ENCODE data around the gene ZBED2. TPM values are rescaled to one million over a fixed set of nuclear protein-coding genes. Genes with fewer than 3 reads are reported as not detected.

ZBED2 gene
- total RNA-seq, 2 donors from 2014 or later, result 0.68 TPM; not detected in 1

DNA sequence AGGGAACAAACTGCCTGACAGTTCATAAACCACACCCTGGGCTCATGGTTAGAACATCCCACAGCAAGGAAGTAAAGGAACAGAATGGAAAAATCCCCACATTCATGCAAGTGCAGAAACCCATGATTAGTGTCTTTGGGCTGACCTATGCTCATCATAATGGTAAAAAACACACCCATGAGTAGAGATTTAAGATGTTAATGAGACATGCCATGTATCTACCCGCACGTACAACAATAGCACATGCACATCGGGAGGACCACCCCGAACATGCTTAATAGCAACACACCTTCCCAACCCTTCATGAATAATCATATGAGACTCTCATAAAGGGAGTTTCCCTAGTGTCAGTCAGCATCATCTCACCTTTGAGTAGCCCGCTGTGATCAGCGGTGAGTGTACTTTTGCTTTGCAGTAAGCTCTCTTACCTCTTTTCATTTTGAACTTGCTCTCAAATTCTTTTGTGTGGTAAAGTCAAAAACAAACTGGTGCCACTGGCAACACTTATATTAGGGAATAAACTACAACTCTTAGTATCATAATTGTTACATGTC is 23.2 kb downstream of the ZBED2 start:
- no peaks in the 10 kb centered on the region for H3K9me3 ChIP-seq
- H3K27ac ChIP-seq, result no peak overlapping the region
- no peaks in the 10 kb centered on the region for H3K36me3 ChIP-seq
- H3K27me3 ChIP-seq (replicated peaks; ENCODE audit: insufficient read depth), result no peaks in the 10 kb centered on the region
- intact Hi-C loops (cut with DNase I), result no loop called here
- no peaks in the 10 kb centered on the region for H3K4me1 ChIP-seq (replicated peaks)
- DNase-seq (ENCODE audit: low spot score), result no peak
- TF ChIP-seq, protein P1, sequence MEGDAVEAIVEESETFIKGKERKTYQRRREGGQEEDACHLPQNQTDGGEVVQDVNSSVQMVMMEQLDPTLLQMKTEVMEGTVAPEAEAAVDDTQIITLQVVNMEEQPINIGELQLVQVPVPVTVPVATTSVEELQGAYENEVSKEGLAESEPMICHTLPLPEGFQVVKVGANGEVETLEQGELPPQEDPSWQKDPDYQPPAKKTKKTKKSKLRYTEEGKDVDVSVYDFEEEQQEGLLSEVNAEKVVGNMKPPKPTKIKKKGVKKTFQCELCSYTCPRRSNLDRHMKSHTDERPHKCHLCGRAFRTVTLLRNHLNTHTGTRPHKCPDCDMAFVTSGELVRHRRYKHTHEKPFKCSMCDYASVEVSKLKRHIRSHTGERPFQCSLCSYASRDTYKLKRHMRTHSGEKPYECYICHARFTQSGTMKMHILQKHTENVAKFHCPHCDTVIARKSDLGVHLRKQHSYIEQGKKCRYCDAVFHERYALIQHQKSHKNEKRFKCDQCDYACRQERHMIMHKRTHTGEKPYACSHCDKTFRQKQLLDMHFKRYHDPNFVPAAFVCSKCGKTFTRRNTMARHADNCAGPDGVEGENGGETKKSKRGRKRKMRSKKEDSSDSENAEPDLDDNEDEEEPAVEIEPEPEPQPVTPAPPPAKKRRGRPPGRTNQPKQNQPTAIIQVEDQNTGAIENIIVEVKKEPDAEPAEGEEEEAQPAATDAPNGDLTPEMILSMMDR (IDR thresholded peaks at IDR 0.05), result no peak
- no peak overlapping the region for H3K4me3 ChIP-seq
- WGBS, result 94% methylated on average over 6 of the region's 6 CpGs

DNA sequence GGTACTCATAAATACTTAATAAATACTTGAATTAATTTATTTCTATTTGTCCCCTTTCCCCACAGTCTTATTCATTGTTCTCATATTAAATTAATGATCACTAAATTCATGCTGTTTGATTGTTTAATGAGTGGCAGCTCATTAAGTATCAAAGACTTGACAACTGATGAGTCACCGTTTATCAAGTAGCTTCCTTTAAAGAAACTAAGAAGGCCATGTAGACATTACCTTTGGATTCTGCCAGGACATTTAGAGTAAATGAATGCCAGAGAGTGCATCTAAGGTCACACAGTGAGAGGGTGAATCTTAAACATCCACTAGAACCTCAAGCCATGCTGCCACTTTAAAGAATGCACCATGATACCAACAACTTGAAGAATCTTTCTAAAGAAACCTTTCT is 23.9 kb downstream of the ZBED2 start:
- no peaks in the 10 kb centered on the region for H3K27me3 ChIP-seq (replicated peaks; ENCODE audit: insufficient read depth)
- WGBS, result 76% methylated on average over 1 of the region's 1 CpG
- no peaks in the 10 kb centered on the region for H3K4me1 ChIP-seq (replicated peaks)
- no peaks in the 10 kb centered on the region for H3K36me3 ChIP-seq
- H3K27ac ChIP-seq, result no peak overlapping the region
- TF ChIP-seq POLR2AphosphoS5 (IDR thresholded peaks at IDR 0.05) (no peak), POLR2A (IDR thresholded peaks at IDR 0.05) (no peak)
- TF ChIP-seq, protein P1 (IDR thresholded peaks at IDR 0.05), result no peak
- H3K4me3 ChIP-seq, result no peak overlapping the region
- intact Hi-C loops (cut with DNase I), result no loop called here
- no peaks in the 10 kb centered on the region for H3K9me3 ChIP-seq
- no peak for DNase-seq (ENCODE audit: low spot score)

DNA sequence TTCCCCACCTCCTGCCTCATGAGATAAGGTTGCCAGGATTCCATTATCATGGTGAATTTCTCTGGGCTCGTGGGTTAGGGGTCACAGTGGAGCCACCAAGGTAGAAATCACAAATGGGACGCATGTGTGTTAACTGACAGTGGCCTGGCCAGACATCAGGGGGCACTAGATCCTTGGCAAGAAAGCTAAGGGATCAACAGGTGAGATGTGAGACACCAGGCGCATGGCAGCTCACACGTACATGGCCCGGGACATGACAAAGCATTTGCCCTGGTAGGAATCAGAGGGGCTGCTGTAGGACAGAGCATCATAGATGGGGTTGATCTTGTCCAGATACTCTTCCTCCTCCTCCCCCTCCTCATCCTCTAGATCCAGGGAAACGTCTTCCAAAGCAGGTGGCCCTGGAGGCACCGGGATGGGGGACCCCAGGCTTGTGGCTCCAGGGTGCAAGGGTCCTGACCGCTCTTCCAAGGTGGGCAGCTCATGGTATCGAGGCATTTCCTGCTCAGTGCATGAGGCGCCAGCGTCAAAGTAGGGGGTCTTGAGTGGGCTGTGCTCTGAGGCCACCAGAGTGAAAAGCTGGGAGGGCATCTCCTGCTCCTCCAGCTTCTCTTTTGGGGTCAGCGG is 24.6 kb downstream of the ZBED2 start:
- no peaks in the 10 kb centered on the region for H3K27me3 ChIP-seq (replicated peaks; ENCODE audit: insufficient read depth)

DNA sequence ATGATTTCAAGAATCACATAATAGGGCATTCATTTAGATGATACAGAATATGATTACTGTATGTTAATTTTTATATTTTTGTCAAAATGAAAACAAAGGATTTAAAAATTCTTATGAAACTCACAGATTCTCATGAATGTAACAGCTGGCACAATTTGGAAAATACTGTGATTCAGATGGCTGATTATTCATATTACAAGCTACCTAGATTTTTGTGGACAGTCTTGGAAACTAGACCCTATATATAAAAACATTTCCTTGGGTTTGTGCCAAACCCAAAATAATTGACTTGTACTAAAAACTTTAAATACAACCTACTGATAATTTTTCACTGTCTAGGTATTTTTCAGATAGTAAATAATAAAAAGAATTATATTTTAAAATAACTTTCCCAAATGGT is 26.2 kb downstream of the ZBED2 start:
- intact Hi-C loops (cut with DNase I), result no loop called here
- H3K4me1 ChIP-seq (replicated peaks), result no peaks in the 10 kb centered on the region
- no peaks in the 10 kb centered on the region for H3K27me3 ChIP-seq (replicated peaks; ENCODE audit: insufficient read depth)
- H3K27ac ChIP-seq, result no peak overlapping the region
- no peak overlapping the region for H3K4me3 ChIP-seq
- TF ChIP-seq, protein P1 (IDR thresholded peaks at IDR 0.05), result no peak
- TF ChIP-seq POLR2A (IDR thresholded peaks at IDR 0.05) (no peak), POLR2AphosphoS5 (IDR thresholded peaks at IDR 0.05) (no peak)
- DNase-seq (ENCODE audit: low spot score), result no peak
- H3K9me3 ChIP-seq, result no peaks in the 10 kb centered on the region
- H3K36me3 ChIP-seq, result no peaks in the 10 kb centered on the region

More for the DNA sequence above, 24.6 kb downstream of the ZBED2 start:
- TF ChIP-seq, protein P1 (IDR thresholded peaks at IDR 0.05), result no peak
- TF ChIP-seq POLR2A (IDR thresholded peaks at IDR 0.05) (no peak), POLR2AphosphoS5 (IDR thresholded peaks at IDR 0.05) (no peak)
- H3K36me3 ChIP-seq, result no peaks in the 10 kb centered on the region
- no peak overlapping the region for H3K27ac ChIP-seq
- no peaks in the 10 kb centered on the region for H3K4me1 ChIP-seq (replicated peaks)
- intact Hi-C loops (cut with DNase I), result no loop called here
- WGBS, result 94% methylated on average over 12 of the region's 12 CpGs
- H3K9me3 ChIP-seq, result no peaks in the 10 kb centered on the region
- DNase-seq (ENCODE audit: low spot score), result no peak
- H3K4me3 ChIP-seq, result no peak overlapping the region

DNA sequence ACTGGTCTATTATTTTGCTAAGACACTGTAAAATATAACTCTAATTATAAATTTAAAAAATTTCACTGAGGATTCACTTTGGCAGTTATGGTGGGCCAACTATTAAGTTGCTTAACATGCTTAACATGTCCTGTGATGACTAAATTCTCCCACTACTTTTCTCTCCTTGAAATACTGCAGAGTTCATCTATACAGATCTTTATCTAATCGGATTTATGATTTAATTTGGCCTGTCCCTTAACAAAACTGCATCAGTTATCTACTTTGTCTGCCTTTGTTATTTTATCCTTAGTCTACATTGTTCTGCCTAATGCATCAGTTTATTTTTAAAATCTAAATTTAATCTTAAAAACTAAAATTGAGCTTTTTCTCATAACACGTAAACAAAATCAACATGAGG is 26.8 kb downstream of the ZBED2 start:
- Histone ChIP-seq H3K4me3 (no peak overlapping the region), H3K27me3 (replicated peaks; ENCODE audit: insufficient read depth) (no peaks in the 10 kb centered on the region), H3K4me1 (replicated peaks) (no peaks in the 10 kb centered on the region), H3K9me3 (no peaks in the 10 kb centered on the region), H3K36me3 (no peaks in the 10 kb centered on the region), H3K27ac (no peak overlapping the region)
- 59% methylated on average over 2 of the region's 2 CpGs for WGBS
- no peak for DNase-seq (ENCODE audit: low spot score)
- TF ChIP-seq POLR2A (IDR thresholded peaks at IDR 0.05) (no peak), POLR2AphosphoS5 (IDR thresholded peaks at IDR 0.05) (no peak)
- TF ChIP-seq, protein P1 (IDR thresholded peaks at IDR 0.05), result no peak
- intact Hi-C loops (cut with DNase I), result no loop called here
